ENCODE data around the gene ZRANB1. TPM values are rescaled to one million over a fixed set of nuclear protein-coding genes. Genes with fewer than 3 reads are reported as not detected.

Gene ZRANB1
- total and polyA plus RNA-seq, 2 of the 4 experiments (the other 2 are of a cell fraction) = 11.2 to 24.7 TPM

GRCh38 chr10:124904796-124905195 is 37.1 kb upstream of the ZRANB1 start:
- Histone ChIP-seq H3K36me3 (ENCODE audit: control insufficient read depth, insufficient read depth, low read length) (no peaks in the 10 kb centered on the region), H3K27me3 (ENCODE audit: control insufficient read depth, insufficient read depth, low read length) (no peaks in the 10 kb centered on the region), H3K23ac (ENCODE audit: low read depth, low read length) (no peak overlapping the region), H2BK5ac (ENCODE audit: low read depth, low read length, poor library complexity, severe bottlenecking) (peak overlapping the region; percentile 12), H3K27ac (ENCODE audit: insufficient read depth, low read length) (peak overlapping the region; percentile 47; the same call in 1 of the 2 replicates), H2AFZ (replicated peaks; ENCODE audit: low read length, poor library complexity) (no peak overlapping the region), H3K9me3 (ENCODE audit: control insufficient read depth, insufficient read depth, low read length) (no peaks in the 10 kb centered on the region), H3K9me1 (ENCODE audit: insufficient read depth, low read length) (peaks cover 12% of the 10 kb centered on the region), H3K14ac (replicated peaks; ENCODE audit: low read depth, low read length) (peak overlapping the region; percentile 74; the same call in 1 of the 2 replicates), H2BK120ac (ENCODE audit: low read depth, low read length) (peak overlapping the region; percentile 76), H3K9ac (ENCODE audit: low read depth, low read length) (no peak overlapping the region), H3K79me1 (ENCODE audit: low read depth in 1 of 2, low read length in 2 of 2) (peaks cover 0 to 3% of the 10 kb centered on the region in 2 experiments; a peak in 1 of 4 replicates), H3K4ac (ENCODE audit: low read depth, low read length) (peak overlapping the region; percentile 36; the same call in 1 of the 2 replicates), H2AK9ac (replicated peaks; ENCODE audit: low read depth, low read length, poor library complexity) (no peak overlapping the region), H3K4me3 (ENCODE audit: insufficient read depth, low read depth, low read length) (no peak overlapping the region), H4K91ac (ENCODE audit: insufficient read depth, low read depth, low read length) (peak overlapping the region; percentile 70; the same call in 1 of the 2 replicates), H2AK5ac (ENCODE audit: low read depth, low read length) (peak overlapping the region; percentile 49; the same call in 1 of the 2 replicates), H3K4me1 (ENCODE audit: control insufficient read depth, insufficient read depth, low read length) (peaks cover 14% of the 10 kb centered on the region), H4K5ac (ENCODE audit: low read depth, low read length) (peak overlapping the region; percentile 59; the same call in 1 of the 2 replicates), H4K20me1 (ENCODE audit: insufficient read depth, low read length) (no peaks in the 10 kb centered on the region), H2BK15ac (ENCODE audit: low read depth, low read length) (peak overlapping the region; percentile 87; the same call in 1 of the 3 replicates), H3K18ac (ENCODE audit: low read depth, low read length) (peak overlapping the region; percentile 67), H2BK20ac (ENCODE audit: low read depth, low read length) (peak overlapping the region; percentile 88), H3K4me2 (ENCODE audit: low read depth, low read length) (no peak overlapping the region), H3K56ac (ENCODE audit: extremely low read depth, insufficient read depth, low read length) (no peak overlapping the region), H4K8ac (ENCODE audit: low read depth in 2 of 2, low read length in 2 of 2) (peak overlapping the region in 1 of 2 experiments; percentile 56; a peak in 2 of 4 replicates)
- intact Hi-C loops (cut with micrococcal nuclease) = no loop called here
- dilution Hi-C loops (cut with HindIII; ENCODE audit: low sequenced_read_pairs, unreplicated experiment) = no loop called here
- no TSS peak for BruUV-seq (replicated peaks)
- in situ Hi-C loops (cut with MboI; ENCODE audit: low sequenced_read_pairs) = no loop called here
- ChIA-PET CTCF (interaction anchor here (0.6 kb wide), 1 partner anchor 80 kb away, joined by 9 read pairs; no protein-coding TSS in a partner anchor), POLR2A (ENCODE audit: unreplicated experiment) (no interaction called here)
- no peak for DNase-seq
- no CpG with 5 or more reads among the region's 2 CpGs for WGBS, 2 experiments (ENCODE audit: extremely low coverage in 2 of 2, insufficient read length in 1 of 2)
- ATAC-seq (ENCODE audit: low read depth) = no peak
- TF ChIP-seq MAFK (IDR thresholded peaks at IDR 0.05; ENCODE audit: low read depth, low read length) (no peak), FOS (IDR thresholded peaks at IDR 0.05; ENCODE audit: low read depth, low read length) (no peak), RAD21 (IDR thresholded peaks at IDR 0.05; ENCODE audit: low read length) (no peak), BHLHE40 (IDR thresholded peaks at IDR 0.05; ENCODE audit: low read depth, low read length) (no peak), SMC3 (IDR thresholded peaks at IDR 0.05; ENCODE audit: low read depth, low read length) (no peak), NFE2L2 (IDR thresholded peaks at IDR 0.05; ENCODE audit: low read depth, low read length) (no peak), RFX5 (IDR thresholded peaks at IDR 0.05; ENCODE audit: low read depth, low read length) (no peak), CTCF (conservative IDR thresholded peaks at IDR 0.05; ENCODE audit: low read depth, low read length) (no peak), ELK1 (IDR thresholded peaks at IDR 0.05; ENCODE audit: borderline replicate concordance, low read depth, low read length) (no peak)

All from IMR-90 (cell line).